ENCODE measurements around the gene SLC16A12. TPM values are rescaled to one million over a fixed set of nuclear protein-coding genes. Genes with fewer than 3 reads are reported as not detected.

SLC16A12 gene
- polyA plus RNA-seq, 1 donor from 2014 or later = not detected

- Mint-ChIP-seq H3K36me3 (no peaks in the 10 kb centered on the region), H3K4me3 (peak overlapping the region in 1 of 4 donors; percentile 37), H3K4me1 (peaks cover 7 to 14% (median 11%) of the 10 kb centered on the region in 3 donors), H3K9me3 (peaks cover 0 to 4% (median 0%) of the 10 kb centered on the region in 3 donors), H3K27me3 (peaks cover 2% of the 10 kb centered on the region), H3K27ac (no peak overlapping the region)
Measured at GRCh38 chr10:89505640-89506275, 29.6 kb downstream of the SLC16A12 start.

GRCh38 chr10:89504691-89505090 lies 30.7 kb downstream of the SLC16A12 start:
- peaks cover 2% of the 10 kb centered on the region for H3K27me3 Mint-ChIP-seq
- peaks cover 7 to 14% (median 11%) of the 10 kb centered on the region in 3 donors for H3K4me1 Mint-ChIP-seq
- H3K36me3 Mint-ChIP-seq = no peaks in the 10 kb centered on the region
- peaks cover 0 to under 1% (median 0%) of the 10 kb centered on the region in 3 donors for H3K9me3 Mint-ChIP-seq
- H3K27ac Mint-ChIP-seq = no peak overlapping the region
- no peak overlapping the region for H3K4me3 Mint-ChIP-seq

GRCh38 chr10:89503652-89504370 lies 31.6 kb downstream of the SLC16A12 start:
- Mint-ChIP-seq H3K27ac (no peak overlapping the region), H3K27me3 (peaks cover 2% of the 10 kb centered on the region), H3K4me3 (no peak overlapping the region), H3K9me3 (no peaks in the 10 kb centered on the region), H3K4me1 (peaks cover 7 to 14% (median 11%) of the 10 kb centered on the region in 3 donors), H3K36me3 (no peaks in the 10 kb centered on the region)

- Mint-ChIP-seq H3K4me3 (no peak overlapping the region), H3K27me3 (peaks cover 2% of the 10 kb centered on the region), H3K36me3 (no peaks in the 10 kb centered on the region), H3K4me1 (peaks cover 7 to 14% (median 11%) of the 10 kb centered on the region in 3 donors), H3K9me3 (no peaks in the 10 kb centered on the region), H3K27ac (no peak overlapping the region)
Measured at GRCh38 chr10:89503151-89503550, 32.2 kb downstream of the SLC16A12 start.

GRCh38 chr10:89502549-89502948 lies 32.8 kb downstream of the SLC16A12 start:
- Mint-ChIP-seq H3K36me3 (peaks cover 1% of the 10 kb centered on the region), H3K4me1 (peaks cover 7 to 14% (median 11%) of the 10 kb centered on the region in 3 donors), H3K9me3 (no peaks in the 10 kb centered on the region), H3K27me3 (peaks cover 2% of the 10 kb centered on the region), H3K4me3 (no peak overlapping the region), H3K27ac (no peak overlapping the region)

- no peak overlapping the region for H3K27ac Mint-ChIP-seq
- H3K4me1 Mint-ChIP-seq = no peaks in the 10 kb centered on the region
- no peaks in the 10 kb centered on the region for H3K9me3 Mint-ChIP-seq
- peaks cover 2% of the 10 kb centered on the region for H3K36me3 Mint-ChIP-seq
- H3K27me3 Mint-ChIP-seq = peaks cover 12% of the 10 kb centered on the region
- no peak overlapping the region for H3K4me3 Mint-ChIP-seq
Measured at GRCh38 chr10:89494575-89494974, 40.8 kb downstream of the SLC16A12 start.

- peaks cover 2% of the 10 kb centered on the region for H3K36me3 Mint-ChIP-seq
- H3K27ac Mint-ChIP-seq = no peak overlapping the region
- H3K9me3 Mint-ChIP-seq = no peaks in the 10 kb centered on the region
- H3K27me3 Mint-ChIP-seq = peaks cover 12% of the 10 kb centered on the region
- no peak overlapping the region for H3K4me3 Mint-ChIP-seq
- no peaks in the 10 kb centered on the region for H3K4me1 Mint-ChIP-seq
Measured at GRCh38 chr10:89494068-89494467, 41.3 kb downstream of the SLC16A12 start.

- Mint-ChIP-seq H3K36me3 (no peaks in the 10 kb centered on the region), H3K9me3 (no peaks in the 10 kb centered on the region), H3K4me3 (no peak overlapping the region), H3K27ac (no peak overlapping the region), H3K27me3 (peaks cover 12% of the 10 kb centered on the region), H3K4me1 (peaks cover 0 to 2% (median 0%) of the 10 kb centered on the region in 3 donors)
Measured at GRCh38 chr10:89491932-89492331, 43.5 kb downstream of the SLC16A12 start.

- Mint-ChIP-seq H3K4me3 (no peak overlapping the region), H3K27ac (no peak overlapping the region)
Measured at GRCh38 chr10:89490596-89491335, 44.6 kb downstream of the SLC16A12 start.

GRCh38 chr10:89482256-89482655 lies 53.1 kb downstream of the SLC16A12 start:
- peaks cover 0 to 1% (median 0%) of the 10 kb centered on the region in 3 donors for H3K9me3 Mint-ChIP-seq
- H3K27me3 Mint-ChIP-seq = peaks cover 5% of the 10 kb centered on the region
- H3K36me3 Mint-ChIP-seq = no peaks in the 10 kb centered on the region
- H3K4me3 Mint-ChIP-seq = no peak overlapping the region
- peaks cover 10 to 17% (median 13%) of the 10 kb centered on the region in 3 donors for H3K4me1 Mint-ChIP-seq
- no peak overlapping the region for H3K27ac Mint-ChIP-seq

More at GRCh38 chr10:89490596-89491335, 44.6 kb downstream of the SLC16A12 start:
- H3K9me3 Mint-ChIP-seq = no peaks in the 10 kb centered on the region
- no peaks in the 10 kb centered on the region for H3K36me3 Mint-ChIP-seq
- H3K4me1 Mint-ChIP-seq = peaks cover 0 to 2% (median 0%) of the 10 kb centered on the region in 3 donors
- H3K27me3 Mint-ChIP-seq = peaks cover 12% of the 10 kb centered on the region

GRCh38 chr10:89481662-89482061 lies 53.7 kb downstream of the SLC16A12 start:
- Mint-ChIP-seq H3K27ac (no peak overlapping the region), H3K36me3 (no peaks in the 10 kb centered on the region), H3K27me3 (peaks cover 5% of the 10 kb centered on the region), H3K4me3 (no peak overlapping the region), H3K9me3 (peaks cover 0 to 1% (median 0%) of the 10 kb centered on the region in 3 donors), H3K4me1 (peaks cover 10 to 15% (median 13%) of the 10 kb centered on the region in 3 donors)

- Mint-ChIP-seq H3K4me3 (no peak overlapping the region), H3K9me3 (peaks cover 0 to 1% (median 0%) of the 10 kb centered on the region in 3 donors), H3K27me3 (peaks cover 5% of the 10 kb centered on the region), H3K4me1 (peaks cover 10 to 14% (median 13%) of the 10 kb centered on the region in 3 donors), H3K36me3 (no peaks in the 10 kb centered on the region), H3K27ac (no peak overlapping the region)
Measured at GRCh38 chr10:89479771-89480446, 55.5 kb downstream of the SLC16A12 start.

- H3K4me1 Mint-ChIP-seq = peaks cover 10 to 14% (median 13%) of the 10 kb centered on the region in 3 donors
- H3K27ac Mint-ChIP-seq = peak overlapping the region in 2 of 3 donors; percentile 1 to 30
- H3K9me3 Mint-ChIP-seq = peaks cover 0 to 1% (median 0%) of the 10 kb centered on the region in 3 donors
- H3K27me3 Mint-ChIP-seq = peaks cover 4% of the 10 kb centered on the region
- H3K4me3 Mint-ChIP-seq = peak overlapping the region in 1 of 4 donors; percentile 0
- no peaks in the 10 kb centered on the region for H3K36me3 Mint-ChIP-seq
Measured at GRCh38 chr10:89478739-89479654, 56.4 kb downstream of the SLC16A12 start.
